Panc1 (cell line): ENCODE measurements around the gene KCNH6. TPM values are rescaled to one million over a fixed set of nuclear protein-coding genes. Genes with fewer than 3 reads are reported as not detected.

ENCODE experiments used
- ATAC-seq: fragments of 200-7000 bp; cut with Tn5 transposase; 2 replicates; pipeline ENCODE4 v1.9.1; 2020; ENCODE audit warnings: mild to moderate bottlenecking, moderate library complexity
- BruUV-seq: library from RNA; stranded (reverse); fragments of 400-500 nt; replicated peaks from 2 replicates; lab custom pipeline; 2021; lab: Mats Ljungman, UMichigan
- CTCF ChIA-PET: fragments of 300-600 bp; sonication (Branson Sonifier 250); formaldehyde crosslinking; loops from one replicate; lab custom pipeline; 2022; ENCODE audit warnings: antibody characterized with exemption; lab: Charles Lee
- POLR2A ChIA-PET: fragments of 300-600 bp; sonication (Branson Sonifier 250); formaldehyde crosslinking; loops from one replicate; lab custom pipeline; 2022; ENCODE audit warnings: antibody characterized with exemption; lab: Charles Lee
- DNase-seq: peaks from one replicate; pipeline ENCODE4 v3.0.0-alpha.2; 2010; ENCODE audit warnings: low read depth, low spot score
- H3K27ac ChIP-seq: 2 replicates; pipeline ENCODE4 v1.5.1; 2011; ENCODE audit warnings: mild to moderate bottlenecking, low read length, inconsistent platforms
- H3K27me3 ChIP-seq: fragments of 200-500 bp; sonication (Bioruptor generic); 2 replicates; pipeline ENCODE4 v1.6.0; 2014; ENCODE audit warnings: low read length, inconsistent platforms; ENCODE audit not compliant: control insufficient read depth, insufficient read depth
- H3K36me3 ChIP-seq: fragments of 200-500 bp; sonication (Bioruptor generic); 2 replicates; pipeline ENCODE4 v1.5.1; 2014; ENCODE audit warnings: inconsistent platforms, mild to moderate bottlenecking, low read length, moderate library complexity; ENCODE audit not compliant: control insufficient read depth, insufficient read depth
- H3K4me1 ChIP-seq: 2 replicates; pipeline ENCODE4 v1.5.1; 2011; ENCODE audit warnings: inconsistent platforms, mild to moderate bottlenecking, low read length, moderate library complexity; ENCODE audit not compliant: control insufficient read depth, insufficient read depth
- H3K4me3 ChIP-seq, 2 experiments: 2 replicates each; pipeline ENCODE4 v1.5.1; 2011 to 2012; ENCODE audit warnings: low read depth in 2 of 2, low read length in 2 of 2, mild to moderate bottlenecking in 2 of 2, inconsistent platforms in 1 of 2, moderate library complexity in 1 of 2
- H3K9me3 ChIP-seq: fragments of 200-500 bp; sonication (Bioruptor generic); 2 replicates; pipeline ENCODE4 v1.5.1; 2014; ENCODE audit warnings: low read depth, mild to moderate bottlenecking, inconsistent platforms, low read length, moderate library complexity; ENCODE audit not compliant: control insufficient read depth, insufficient read depth
- CTCF ChIP-seq: fragments of 450-650 bp; IDR thresholded peaks from 2 replicates; pipeline ENCODE4 v1.5.1; 2017; ENCODE audit warnings: mild to moderate bottlenecking
- POLR2AphosphoS5 ChIP-seq: IDR thresholded peaks from 2 replicates; pipeline ENCODE4 v1.6.1; 2012; ENCODE audit warnings: mild to moderate bottlenecking, low read depth, low read length, moderate library complexity
- REST ChIP-seq, 2 experiments: IDR thresholded peaks; 2 replicates each; pipeline ENCODE4 v1.6.1; 2011 to 2012; ENCODE audit warnings: low read depth in 2 of 2, control low read depth in 1 of 2, low read length in 1 of 2, mild to moderate bottlenecking in 1 of 2, moderate library complexity in 1 of 2; ENCODE audit not compliant: insufficient read depth in 1 of 2
- SIN3A ChIP-seq: IDR thresholded peaks from 2 replicates; pipeline ENCODE4 v1.6.1; 2012; ENCODE audit warnings: low read depth, mild to moderate bottlenecking, low read length, moderate library complexity, borderline replicate concordance; ENCODE audit not compliant: insufficient read depth
- TCF7L2 ChIP-seq: IDR thresholded peaks from 2 replicates; pipeline ENCODE4 v1.6.1; 2011; ENCODE audit warnings: mild to moderate bottlenecking, low read depth, low read length, inconsistent platforms
- in situ Hi-C: cut with HindIII; loops from 2 replicates; pipeline ENCODE4 v1.10.0; 2016; ENCODE audit warnings: low sequenced_read_pairs, low pct_unique_long_range_greater_than_20kb
- intact Hi-C: fragments of 100-400 bp; cut with micrococcal nuclease; formaldehyde crosslinking; loops from one replicate; pipeline ENCODE4 v1.10.0; 2022; ENCODE audit not compliant: unreplicated experiment
- total RNA-seq: library from RNA; stranded (reverse); gene quantifications from one replicate; pipeline ENCODE4 v1.2.1, GENCODE V29; 2021; ENCODE audit not compliant: unreplicated experiment

Gene KCNH6
- total RNA-seq, 1 experiment from 2014 or later = not detected

GRCh38 chr17:63578769-63579111 lies 55.6 kb downstream of the KCNH6 start:
- Histone ChIP-seq H3K9me3 (no peaks in the 10 kb centered on the region), H3K27ac (no peak overlapping the region), H3K27me3 (no peaks in the 10 kb centered on the region), H3K36me3 (peaks cover 5% of the 10 kb centered on the region), H3K4me3 (no peak overlapping the region), H3K4me1 (no peaks in the 10 kb centered on the region)
- no TSS peak for BruUV-seq
- in situ Hi-C loops (no loop called here), intact Hi-C loops (no loop called here)
- ATAC-seq (no peak), DNase-seq (no peak)
- TF ChIP-seq TCF7L2 = no peak
- no peak for TF ChIP-seq CTCF
- TF ChIP-seq SIN3A = no peak
- no peak for TF ChIP-seq REST (IDR thresholded peaks at IDR 0.05; ENCODE audit: insufficient read depth in 1 of 2, low read depth in 2 of 2, low read length in 1 of 2)
- no peak for TF ChIP-seq POLR2AphosphoS5
- ChIA-PET POLR2A (no interaction called here), CTCF (no interaction called here)

- TF ChIP-seq POLR2AphosphoS5 (no peak), TCF7L2 (no peak), SIN3A (no peak), CTCF (no peak), REST (IDR thresholded peaks at IDR 0.05; ENCODE audit: insufficient read depth in 1 of 2, low read depth in 2 of 2, low read length in 1 of 2) (no peak)
- Histone ChIP-seq H3K4me1 (no peaks in the 10 kb centered on the region), H3K36me3 (peaks cover 5% of the 10 kb centered on the region), H3K27me3 (no peaks in the 10 kb centered on the region), H3K27ac (no peak overlapping the region), H3K9me3 (no peaks in the 10 kb centered on the region), H3K4me3 (no peak overlapping the region)
- in situ Hi-C loops = no loop called here
- DNase-seq (no peak), ATAC-seq (no peak)
- BruUV-seq = no TSS peak
- intact Hi-C loops = no loop called here
- ChIA-PET POLR2A (no interaction called here), CTCF (no interaction called here)
Measured at GRCh38 chr17:63579633-63580032, 56.5 kb downstream of the KCNH6 start.
